Heart left ventricle (tissue), 16 donors: ENCODE results near the gene F11. TPM values are rescaled to one million over a fixed set of nuclear protein-coding genes. Genes with fewer than 3 reads are reported as not detected.

Experiments
- ATAC-seq, 4 donors: fragments of 200-7000 bp; cut with Tn5 transposase; one replicate each; pipeline ENCODE4 v1.9.1; 2020 to 2022; ENCODE audit warnings: moderate library complexity in 4 of 4, mild to moderate bottlenecking in 3 of 4, moderate number of reproducible peaks in 1 of 4
- DNase-seq, 5 donors: peaks; one replicate each; pipeline ENCODE4 v3.0.0-alpha.2; 2020
- H3K27ac ChIP-seq, 12 donors: fragments of 200-600 bp; sonication (generic) in 4 of 12; one replicate each; pipeline versions ENCODE4 v1.5.0 to v1.8.0; 2016 to 2022; ENCODE audit warnings: mild to moderate bottlenecking in 2 of 12
- H3K27me3 ChIP-seq, 9 donors: fragments of 200-600 bp; sonication (generic) in 2 of 9; one replicate each; pipeline versions ENCODE4 v1.5.1 to v1.8.0; 2016 to 2022; ENCODE audit warnings: mild to moderate bottlenecking in 3 of 9
- H3K36me3 ChIP-seq, 9 donors: fragments of 200-600 bp; sonication (generic) in 2 of 9; one replicate each; pipeline versions ENCODE4 v1.5.0 to v1.8.0; 2018 to 2022; ENCODE audit warnings: mild to moderate bottlenecking in 2 of 9
- H3K4me1 ChIP-seq, 12 donors: fragments of 200-600 bp; sonication (generic) in 4 of 12; one replicate each; pipeline versions ENCODE4 v1.5.0 to v1.8.0; 2016 to 2022; ENCODE audit warnings: mild to moderate bottlenecking in 3 of 12
- H3K4me3 ChIP-seq, 12 donors: fragments of 200-600 bp; sonication (generic) in 4 of 12; one replicate each; pipeline versions ENCODE4 v1.5.0 to v1.8.0; 2017 to 2022; ENCODE audit warnings: mild to moderate bottlenecking in 9 of 12, moderate library complexity in 4 of 12
- H3K9me3 ChIP-seq, 12 donors: fragments of 200-600 bp; sonication (generic) in 4 of 12; one replicate each; pipeline versions ENCODE4 v1.5.0 to v1.8.0; 2016 to 2022; ENCODE audit warnings: mild to moderate bottlenecking in 1 of 12
- POLR2A ChIP-seq, 2 donors: fragments of 450-650 bp; IDR thresholded peaks; one replicate each; pipeline ENCODE4 v1.6.1; 2017; ENCODE audit warnings: antibody characterized with exemption in 2 of 2, mild to moderate bottlenecking in 2 of 2, moderate library complexity in 2 of 2
- WGBS, 4 donors: extraction: QIAGEN DNeasy Blood & Tissue Kit in 2 of 4; methylation state at CpG; one replicate each; pipeline versions ENCODE4 v1.1.5 to v1.1.7; 2013 to 2018; 5-methylcytosine and 5-hydroxymethylcytosine counted together
- intact Hi-C, 10 donors: fragments of 100-400 bp; cut with DNase I; formaldehyde crosslinking; loops; one replicate each; pipeline versions ENCODE4 v1.11.1 to v1.14.2; 2022
- polyA plus RNA-seq, 2 donors: library from polyadenylated mRNA; stranded (reverse); fragments of 200-250 nt; gene quantifications; one replicate each; pipeline ENCODE4 v1.2.3, GENCODE V29; 2013
- total RNA-seq, 9 donors: library from RNA; depleted of rRNA in 2 of 9; stranded (reverse); fragments of >200 nt in 2 of 9; fragmentation: NEBNext Ultra II Directional in 3 of 9; extraction: Animal tissue kit (Norgen Biotek cat#: 25700) in 3 of 9; gene quantifications; one replicate each; pipeline versions ENCODE4 v1.1.0 to v1.2.4, GENCODE V29; 2016 to 2023
- TF ChIP-seq, protein P1 (sequence below), 12 donors: fragments of 200-600 bp; sonication (generic) in 4 of 12; IDR thresholded peaks; one replicate each; pipeline versions ENCODE4 v1.5.0 to v1.8.0; 2018 to 2022; ENCODE audit warnings: antibody characterized with exemption in 12 of 12, mild to moderate bottlenecking in 5 of 12
- donor health status: ischemic (EF 13 %, LVEDD 7.1; RV severe dilation, severe dysfunction).
- donor health status: healthy with polysubstance abuse.
- donor health status: DM: no; HTN: yes; CAD: no.
- donor health status: DM: no; HTN: no; CAD: no.
- donor health status: ischemic (EF 25% LVEDD 6.9; RV normal size, moderate dysfunction).
- donor health status: ischemic (EF 25% LVEDD 5.7; RV mildly dilated, moderate dysfunction).
- donor health status: healthy.
- donor health status: DM: yes; HTN: yes; CAD: no.
- donor health status: ischemic (EF 35%, LVEDD 5.7; RV mildly dilated, moderate dysfunction).
- donor health status: nonischemic (EF 11% LVEDD 7.7; RV severe dilation, severe dysfunction).
- donor health status: DM: yes; HTN: yes; CAD: no.
- donor health status: PGD.
- donor health status: ischemic (EF 29% LVEDD 5.4; RV normal size, mild dysfunction).
- donor health status: nonischemic (EF 23%, LVEDD 6.1; RV moderate dilation, normal function).

The F11 gene
- total and polyA plus RNA-seq, 11 donors, result not detected

GRCh38 chr4:186294160-186294559 lies 28.2 kb downstream of the F11 start:
- Histone ChIP-seq H3K4me1 (peaks cover 0 to 4% (median 0%) of the 10 kb centered on the region in 12 donors), H3K27ac (no peak overlapping the region), H3K36me3 (no peaks in the 10 kb centered on the region), H3K4me3 (no peak overlapping the region), H3K9me3 (no peaks in the 10 kb centered on the region), H3K27me3 (peaks cover 3 to 37% (median 20%) of the 10 kb centered on the region in 9 donors)
- DNase-seq (no peak), ATAC-seq (no peak)
- no peak for TF ChIP-seq POLR2A (IDR thresholded peaks at IDR 0.05)
- TF ChIP-seq, protein P1, sequence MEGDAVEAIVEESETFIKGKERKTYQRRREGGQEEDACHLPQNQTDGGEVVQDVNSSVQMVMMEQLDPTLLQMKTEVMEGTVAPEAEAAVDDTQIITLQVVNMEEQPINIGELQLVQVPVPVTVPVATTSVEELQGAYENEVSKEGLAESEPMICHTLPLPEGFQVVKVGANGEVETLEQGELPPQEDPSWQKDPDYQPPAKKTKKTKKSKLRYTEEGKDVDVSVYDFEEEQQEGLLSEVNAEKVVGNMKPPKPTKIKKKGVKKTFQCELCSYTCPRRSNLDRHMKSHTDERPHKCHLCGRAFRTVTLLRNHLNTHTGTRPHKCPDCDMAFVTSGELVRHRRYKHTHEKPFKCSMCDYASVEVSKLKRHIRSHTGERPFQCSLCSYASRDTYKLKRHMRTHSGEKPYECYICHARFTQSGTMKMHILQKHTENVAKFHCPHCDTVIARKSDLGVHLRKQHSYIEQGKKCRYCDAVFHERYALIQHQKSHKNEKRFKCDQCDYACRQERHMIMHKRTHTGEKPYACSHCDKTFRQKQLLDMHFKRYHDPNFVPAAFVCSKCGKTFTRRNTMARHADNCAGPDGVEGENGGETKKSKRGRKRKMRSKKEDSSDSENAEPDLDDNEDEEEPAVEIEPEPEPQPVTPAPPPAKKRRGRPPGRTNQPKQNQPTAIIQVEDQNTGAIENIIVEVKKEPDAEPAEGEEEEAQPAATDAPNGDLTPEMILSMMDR (IDR thresholded peaks at IDR 0.05), result no peak
- 84 to 92% (median 89%) methylated on average over 9 of the region's 9 CpGs for WGBS, 4 donors
- intact Hi-C loops, result loop anchor here in 1 of 10 donors (10.0 kb wide), 1 partner anchor 181 kb away; no protein-coding TSS in a partner anchor

GRCh38 chr4:186296481-186296880 lies 30.5 kb downstream of the F11 start:
- no peaks in the 10 kb centered on the region for H3K36me3 ChIP-seq
- no peak overlapping the region for H3K4me3 ChIP-seq
- no peak for DNase-seq
- no peak overlapping the region for H3K27ac ChIP-seq
- H3K9me3 ChIP-seq, result no peaks in the 10 kb centered on the region
- 31 to 38% (median 37%) methylated on average over 4 of the region's 4 CpGs for WGBS, 4 donors
- no peak for TF ChIP-seq POLR2A (IDR thresholded peaks at IDR 0.05)
- TF ChIP-seq, protein P1 (IDR thresholded peaks at IDR 0.05), result no peak
- no peak for ATAC-seq
- peaks cover 3 to 47% (median 20%) of the 10 kb centered on the region in 9 donors for H3K27me3 ChIP-seq
- intact Hi-C loops, result loop anchor here (2.0 to 10.0 kb wide), 2 partner anchors 178 to 290 kb away; no protein-coding TSS in a partner anchor
- peaks cover 0 to 4% (median 0%) of the 10 kb centered on the region in 12 donors for H3K4me1 ChIP-seq

- Histone ChIP-seq H3K27me3 (peaks cover 3 to 44% (median 20%) of the 10 kb centered on the region in 9 donors), H3K27ac (no peak overlapping the region), H3K4me1 (peaks cover 0 to 4% (median 0%) of the 10 kb centered on the region in 12 donors), H3K4me3 (no peak overlapping the region), H3K36me3 (no peaks in the 10 kb centered on the region), H3K9me3 (no peaks in the 10 kb centered on the region)
- no peak for ATAC-seq
- no peak for DNase-seq
- TF ChIP-seq POLR2A (IDR thresholded peaks at IDR 0.05), result no peak
- TF ChIP-seq, protein P1 (IDR thresholded peaks at IDR 0.05), result peak; percentile 47 to 72 (median 63)
- intact Hi-C loops, result loop anchor here (1.0 to 10.0 kb wide), 3 partner anchors 178 to 290 kb away; no protein-coding TSS in a partner anchor
- 46 to 59% (median 53%) methylated on average over 21 of the region's 21 CpGs for WGBS, 4 donors
These were observed 31.1 kb downstream of the F11 start for GRCh38 chr4:186297013-186297645.

DNA sequence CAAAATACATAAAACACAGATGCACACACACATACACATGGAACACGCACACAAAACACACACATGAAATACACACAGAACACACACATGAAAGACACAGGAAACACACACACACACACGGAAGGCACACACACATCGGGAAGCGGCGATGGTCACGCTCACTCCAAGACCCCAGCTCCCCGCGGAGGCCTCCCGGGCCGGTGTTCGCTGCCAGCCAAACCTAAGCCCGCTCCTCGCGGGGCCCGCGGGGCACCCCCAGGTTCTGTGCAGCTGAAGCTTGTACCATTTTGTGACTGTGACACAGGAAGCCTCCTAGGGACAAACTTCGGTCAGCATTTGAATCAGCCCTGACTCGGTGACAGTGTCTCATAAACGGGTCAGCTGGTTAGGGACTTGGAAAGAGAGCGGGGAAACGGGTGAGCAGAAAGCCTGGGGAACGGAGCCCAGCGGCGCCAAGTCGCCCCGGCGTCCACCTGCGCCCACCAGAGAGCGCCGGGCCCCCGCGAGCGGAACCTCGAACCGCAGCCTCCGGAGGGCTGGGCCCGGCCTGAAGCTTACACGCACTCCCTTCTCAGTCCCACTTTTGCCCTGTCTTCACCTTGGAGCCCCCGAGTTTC lies 32.1 kb downstream of the F11 start:
- TF ChIP-seq POLR2A (IDR thresholded peaks at IDR 0.05), result no peak
- TF ChIP-seq, protein P1 (IDR thresholded peaks at IDR 0.05), result no peak
- DNase-seq (no peak), ATAC-seq (peak in 1 of 4 donors; percentile 13)
- H3K4me1 ChIP-seq, result peaks cover 0 to 4% (median 0%) of the 10 kb centered on the region in 12 donors
- WGBS, 4 donors, result 23 to 37% (median 28%) methylated on average over 37 to 39 of the region's 39 CpGs
- no peak overlapping the region for H3K27ac ChIP-seq
- H3K36me3 ChIP-seq, result no peaks in the 10 kb centered on the region
- no peak overlapping the region for H3K4me3 ChIP-seq
- intact Hi-C loops, result loop anchor here in 1 of 10 donors (10.0 kb wide), 1 partner anchor 177 kb away; no protein-coding TSS in a partner anchor
- H3K27me3 ChIP-seq, result peaks cover 3 to 48% (median 20%) of the 10 kb centered on the region in 9 donors
- H3K9me3 ChIP-seq, result no peaks in the 10 kb centered on the region
